CD4-positive, alpha-beta memory T cell (primary cell): ENCODE measurements around the gene PIK3CG. TPM values are rescaled to one million over a fixed set of nuclear protein-coding genes. Genes with fewer than 3 reads are reported as not detected.

ENCODE experiments used
- CTCF ChIA-PET: fragments of 350-600 bp; sonication (Branson Sonifier 250); formaldehyde crosslinking; loops from one replicate; lab custom pipeline; 2021; ENCODE audit warnings: inconsistent platforms; ENCODE audit not compliant: partially characterized antibody; lab: Charles Lee
- POLR2A ChIA-PET: fragments of 350-600 bp; sonication (Branson Sonifier 250); formaldehyde crosslinking; loops from one replicate; lab custom pipeline; 2021; ENCODE audit not compliant: partially characterized antibody; lab: Charles Lee
- DNase-seq, 5 donors: peaks; one replicate each; pipeline versions ENCODE4 v3.0.0 to v3.0.0-alpha.2; 2020 to 2022; ENCODE audit warnings: mixed read lengths in 1 of 5
- H3K27ac ChIP-seq: one replicate; pipeline ENCODE4 v1.7.0; 2013; ENCODE audit warnings: low read depth, low read length
- H3K27me3 ChIP-seq: 2 replicates; pipeline ENCODE4 v1.7.0; 2013; ENCODE audit warnings: mild to moderate bottlenecking, low read length, moderate library complexity; ENCODE audit not compliant: insufficient read depth
- H3K36me3 ChIP-seq: 2 replicates; pipeline ENCODE4 v1.7.0; 2013; ENCODE audit warnings: mild to moderate bottlenecking, low read length, moderate library complexity; ENCODE audit not compliant: insufficient read depth
- H3K4me1 ChIP-seq: 2 replicates; pipeline ENCODE4 v1.7.0; 2013; ENCODE audit warnings: mild to moderate bottlenecking, low read length, moderate library complexity; ENCODE audit not compliant: insufficient read depth
- H3K4me3 ChIP-seq, 2 donors: one replicate each; pipeline ENCODE4 v1.7.0; 2013; ENCODE audit warnings: low read length in 2 of 2, mild to moderate bottlenecking in 1 of 2
- H3K9me3 ChIP-seq, 2 donors: one replicate each; pipeline ENCODE4 v1.7.0; 2013; ENCODE audit warnings: low read length in 2 of 2, control low read depth in 1 of 2; ENCODE audit not compliant: control insufficient read depth in 1 of 2
- H3K27ac Mint-ChIP-seq, 7 donors: one replicate each; pipeline ENCODE4 v1.8.0; 2020 to 2021; ENCODE audit warnings: mixed read lengths in 7 of 7, mild to moderate bottlenecking in 6 of 7, inconsistent platforms in 3 of 7, moderate library complexity in 3 of 7
- H3K27me3 Mint-ChIP-seq, 2 donors: one replicate each; pipeline ENCODE4 v1.8.0; 2020 to 2021; ENCODE audit warnings: mixed read lengths in 2 of 2
- H3K36me3 Mint-ChIP-seq, 2 donors: one replicate each; pipeline ENCODE4 v1.8.0; 2020 to 2021; ENCODE audit warnings: mixed read lengths in 2 of 2, inconsistent platforms in 1 of 2, mild to moderate bottlenecking in 1 of 2
- H3K4me1 Mint-ChIP-seq, 4 donors: one replicate each; pipeline ENCODE4 v1.8.0; 2020 to 2021; ENCODE audit warnings: mixed read lengths in 4 of 4, mild to moderate bottlenecking in 1 of 4
- H3K4me3 Mint-ChIP-seq, 8 donors: one replicate each; pipeline ENCODE4 v1.8.0; 2020 to 2021; ENCODE audit warnings: mixed read lengths in 8 of 8, mild to moderate bottlenecking in 7 of 8, moderate library complexity in 6 of 8, inconsistent platforms in 3 of 8
- H3K9me3 Mint-ChIP-seq, 8 donors: one replicate each; pipeline ENCODE4 v1.8.0; 2020 to 2021; ENCODE audit warnings: mixed read lengths in 8 of 8, mild to moderate bottlenecking in 5 of 8, inconsistent platforms in 3 of 8, moderate library complexity in 1 of 8
- intact Hi-C: fragments of 100-400 bp; cut with micrococcal nuclease; formaldehyde crosslinking; loops from one replicate; pipeline ENCODE4 v1.15.1; 2023
- polyA plus RNA-seq, 2 donors: library from polyadenylated mRNA; unstranded; fragments of 300-500 nt; fragmentation: Illumina TruSeq; gene quantifications; one replicate each; pipeline ENCODE4 v1.2.3, GENCODE V29; 2021
- total RNA-seq, 2 experiments: library from RNA; stranded (reverse); gene quantifications; one replicate each; pipeline ENCODE4 v1.2.3, GENCODE V29; 2021

Gene PIK3CG
- total and polyA plus RNA-seq, 4 experiments from 2014 or later: 15.3 to 32.6 (median 25.7) TPM

GRCh38 chr7:106885652-106886051 is 20.6 kb downstream of the PIK3CG start:
- Histone ChIP-seq H3K9me3 (no peaks in the 10 kb centered on the region), H3K27me3 (no peaks in the 10 kb centered on the region), H3K27ac (no peak overlapping the region), H3K4me1 (no peaks in the 10 kb centered on the region), H3K36me3 (peaks cover 86% of the 10 kb centered on the region), H3K4me3 (no peak overlapping the region)
- no peak overlapping the region for H3K4me3 Mint-ChIP-seq
- H3K27ac Mint-ChIP-seq: no peak overlapping the region
- no peak for DNase-seq
- H3K4me1 Mint-ChIP-seq: peaks cover 2 to 15% (median 8%) of the 10 kb centered on the region in 4 donors
- H3K9me3 Mint-ChIP-seq: no peaks in the 10 kb centered on the region
- CTCF ChIA-PET: no interaction called here
- POLR2A ChIA-PET: no interaction called here
- no peaks in the 10 kb centered on the region for H3K27me3 Mint-ChIP-seq
- intact Hi-C loops: no loop called here
- H3K36me3 Mint-ChIP-seq: peaks cover 81 to 95% of the 10 kb centered on the region in 2 donors

DNA sequence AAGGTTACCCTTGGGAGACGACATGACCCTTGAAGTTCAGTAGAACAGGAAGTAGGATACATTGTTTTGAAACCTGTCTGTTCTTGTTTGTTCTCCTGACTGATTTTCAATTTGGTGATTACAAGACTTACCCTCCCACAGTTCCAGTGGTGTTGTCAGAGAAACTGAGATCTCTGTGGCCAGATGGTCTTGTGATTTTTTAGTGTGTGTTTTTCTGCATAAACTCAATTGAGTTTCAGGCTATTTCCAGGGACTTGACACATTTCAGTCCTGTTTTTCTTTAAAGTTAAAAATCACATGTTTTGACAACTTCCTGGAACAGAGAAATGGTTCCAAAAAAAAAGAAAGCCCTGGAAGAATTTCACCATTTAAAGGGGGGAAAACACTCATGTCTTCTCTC is 22.3 kb downstream of the PIK3CG start:
- no peaks in the 10 kb centered on the region for H3K27me3 ChIP-seq
- H3K4me1 ChIP-seq: no peaks in the 10 kb centered on the region
- H3K27ac Mint-ChIP-seq: no peak overlapping the region
- no peak overlapping the region for H3K4me3 ChIP-seq
- H3K27me3 Mint-ChIP-seq: no peaks in the 10 kb centered on the region
- no peaks in the 10 kb centered on the region for H3K9me3 Mint-ChIP-seq
- DNase-seq: no peak
- peaks cover 6 to 16% (median 9%) of the 10 kb centered on the region in 4 donors for H3K4me1 Mint-ChIP-seq
- CTCF ChIA-PET: no interaction called here
- H3K27ac ChIP-seq: no peak overlapping the region
- no peaks in the 10 kb centered on the region for H3K9me3 ChIP-seq
- peaks cover 84 to 95% of the 10 kb centered on the region in 2 donors for H3K36me3 Mint-ChIP-seq
- H3K36me3 ChIP-seq: peaks cover 83% of the 10 kb centered on the region
- H3K4me3 Mint-ChIP-seq: no peak overlapping the region
- POLR2A ChIA-PET: no interaction called here
- intact Hi-C loops: no loop called here

DNA sequence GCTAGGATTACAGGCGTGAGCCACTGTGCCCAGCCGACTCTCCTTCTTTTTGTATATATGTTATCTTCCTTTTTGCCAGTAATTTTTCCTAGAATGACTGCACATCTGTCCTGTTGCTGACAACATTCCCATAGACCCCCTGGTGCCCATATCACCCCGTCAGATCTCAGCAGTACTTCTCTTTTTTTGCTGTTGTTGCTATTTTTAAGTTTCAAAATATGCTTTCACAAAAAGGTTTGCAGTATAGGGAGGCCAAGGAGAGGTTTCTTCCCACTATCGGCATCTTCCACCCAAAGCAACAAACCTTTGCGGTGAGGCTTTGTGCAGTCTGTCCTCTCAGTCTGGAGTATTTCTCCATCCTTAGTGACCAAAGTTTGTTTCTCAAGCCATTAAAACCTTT is 23.1 kb downstream of the PIK3CG start:
- peaks cover 6 to 20% (median 16%) of the 10 kb centered on the region in 4 donors for H3K4me1 Mint-ChIP-seq
- H3K27me3 Mint-ChIP-seq: no peaks in the 10 kb centered on the region
- no peak overlapping the region for H3K4me3 Mint-ChIP-seq
- intact Hi-C loops: no loop called here
- Histone ChIP-seq H3K4me3 (no peak overlapping the region), H3K9me3 (no peaks in the 10 kb centered on the region), H3K27ac (no peak overlapping the region), H3K4me1 (no peaks in the 10 kb centered on the region), H3K27me3 (no peaks in the 10 kb centered on the region), H3K36me3 (peaks cover 77% of the 10 kb centered on the region)
- H3K27ac Mint-ChIP-seq: peak overlapping the region in 3 of 7 donors; percentile 19 to 48 (median 31)
- no peak for DNase-seq
- no peaks in the 10 kb centered on the region for H3K9me3 Mint-ChIP-seq
- peaks cover 83 to 95% of the 10 kb centered on the region in 2 donors for H3K36me3 Mint-ChIP-seq
- ChIA-PET POLR2A (no interaction called here), CTCF (no interaction called here)

GRCh38 chr7:106890952-106891351 is 25.9 kb downstream of the PIK3CG start:
- H3K9me3 Mint-ChIP-seq: no peaks in the 10 kb centered on the region
- peaks cover 8 to 22% (median 20%) of the 10 kb centered on the region in 4 donors for H3K4me1 Mint-ChIP-seq
- Histone ChIP-seq H3K9me3 (no peaks in the 10 kb centered on the region), H3K4me3 (no peak overlapping the region), H3K36me3 (peaks cover 66% of the 10 kb centered on the region), H3K4me1 (no peaks in the 10 kb centered on the region), H3K27ac (no peak overlapping the region), H3K27me3 (no peaks in the 10 kb centered on the region)
- no peak for DNase-seq
- H3K4me3 Mint-ChIP-seq: no peak overlapping the region
- H3K36me3 Mint-ChIP-seq: peaks cover 78 to 91% of the 10 kb centered on the region in 2 donors
- ChIA-PET POLR2A (no interaction called here), CTCF (no interaction called here)
- H3K27ac Mint-ChIP-seq: peak overlapping the region in 4 of 7 donors; percentile 29 to 71 (median 59)
- intact Hi-C loops: no loop called here
- no peaks in the 10 kb centered on the region for H3K27me3 Mint-ChIP-seq

- peaks cover 0 to 5% (median 0%) of the 10 kb centered on the region in 8 donors for H3K9me3 Mint-ChIP-seq
- peaks cover 8 to 22% (median 21%) of the 10 kb centered on the region in 4 donors for H3K4me1 Mint-ChIP-seq
- intact Hi-C loops: no loop called here
- Histone ChIP-seq H3K9me3 (no peaks in the 10 kb centered on the region), H3K27me3 (no peaks in the 10 kb centered on the region), H3K4me3 (no peak overlapping the region), H3K4me1 (no peaks in the 10 kb centered on the region), H3K27ac (no peak overlapping the region), H3K36me3 (peaks cover 57% of the 10 kb centered on the region)
- H3K27ac Mint-ChIP-seq: peak overlapping the region in 3 of 7 donors; percentile 16 to 26 (median 23)
- peaks cover 79 to 90% of the 10 kb centered on the region in 2 donors for H3K36me3 Mint-ChIP-seq
- H3K4me3 Mint-ChIP-seq: no peak overlapping the region
- CTCF ChIA-PET: no interaction called here
- DNase-seq: no peak
- POLR2A ChIA-PET: no interaction called here
- no peaks in the 10 kb centered on the region for H3K27me3 Mint-ChIP-seq
These were observed 26.7 kb downstream of the PIK3CG start for GRCh38 chr7:106891548-106892410.

GRCh38 chr7:106893591-106893990 is 28.5 kb downstream of the PIK3CG start:
- H3K36me3 ChIP-seq: peaks cover 41% of the 10 kb centered on the region
- peak overlapping the region in 1 of 7 donors; percentile 54 for H3K27ac Mint-ChIP-seq
- H3K4me1 ChIP-seq: no peaks in the 10 kb centered on the region
- peaks cover 15 to 36% (median 30%) of the 10 kb centered on the region in 4 donors for H3K4me1 Mint-ChIP-seq
- H3K9me3 ChIP-seq: no peaks in the 10 kb centered on the region
- ChIA-PET CTCF (interaction anchor here (1.1 kb wide), 1 partner anchor 256 kb away, joined by 3 read pairs; no protein-coding TSS in a partner anchor), POLR2A (no interaction called here)
- H3K27ac ChIP-seq: no peak overlapping the region
- H3K36me3 Mint-ChIP-seq: peaks cover 83 to 91% of the 10 kb centered on the region in 2 donors
- H3K27me3 ChIP-seq: no peaks in the 10 kb centered on the region
- no peak overlapping the region for H3K4me3 Mint-ChIP-seq
- H3K4me3 ChIP-seq: no peak overlapping the region
- DNase-seq: no peak
- no peaks in the 10 kb centered on the region for H3K27me3 Mint-ChIP-seq
- H3K9me3 Mint-ChIP-seq: peaks cover 0 to 9% (median 4%) of the 10 kb centered on the region in 8 donors
- intact Hi-C loops: no loop called here

DNA sequence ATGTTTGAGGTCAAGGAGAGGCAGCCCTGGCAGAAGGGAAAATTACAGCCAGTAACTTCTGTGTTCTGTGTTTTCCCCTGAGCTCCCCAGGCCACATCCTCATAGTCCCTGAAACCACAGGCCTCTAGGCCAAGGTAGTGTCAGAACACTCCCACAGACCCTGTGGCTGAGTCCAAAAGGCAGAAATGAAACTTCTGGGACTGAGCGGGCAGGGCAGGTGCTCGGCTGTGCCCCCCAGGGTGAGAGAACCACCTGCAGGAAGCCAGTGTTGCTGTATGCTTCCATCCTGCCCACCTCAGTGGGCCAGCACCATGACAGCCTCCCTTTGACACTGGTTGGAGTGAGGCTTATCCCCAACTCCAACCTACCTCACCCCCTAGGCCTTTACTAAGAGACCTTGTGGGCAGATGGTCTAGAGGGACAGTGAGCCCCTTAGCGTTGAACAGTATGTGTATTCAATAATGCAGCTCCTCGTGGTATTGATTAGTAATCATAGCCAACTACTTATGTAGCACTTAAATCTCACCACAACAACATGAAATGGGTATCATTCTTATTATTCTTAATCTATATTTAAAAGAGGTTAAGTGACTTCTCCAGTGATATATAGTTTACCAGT is 30.3 kb downstream of the PIK3CG start:
- Mint-ChIP-seq H3K4me3 (no peak overlapping the region), H3K27ac (peak overlapping the region in 1 of 7 donors; percentile 13), H3K27me3 (no peaks in the 10 kb centered on the region), H3K4me1 (peaks cover 30 to 54% (median 46%) of the 10 kb centered on the region in 4 donors), H3K9me3 (peaks cover 0 to 9% (median 4%) of the 10 kb centered on the region in 8 donors), H3K36me3 (peaks cover 89% of the 10 kb centered on the region in 2 donors)
- no peaks in the 10 kb centered on the region for H3K27me3 ChIP-seq
- ChIA-PET CTCF (no interaction called here), POLR2A (no interaction called here)
- DNase-seq: no peak
- peaks cover 29% of the 10 kb centered on the region for H3K36me3 ChIP-seq
- H3K4me1 ChIP-seq: peaks cover 10% of the 10 kb centered on the region
- no peaks in the 10 kb centered on the region for H3K9me3 ChIP-seq
- intact Hi-C loops: no loop called here
- no peak overlapping the region for H3K4me3 ChIP-seq
- no peak overlapping the region for H3K27ac ChIP-seq
